Fibroblast of skin of scalp (primary cell): ENCODE data around the gene SYNRG. TPM values are rescaled to one million over a fixed set of nuclear protein-coding genes. Genes with fewer than 3 reads are reported as not detected.
"Not testable (repeated sequence)": the region's sequence is repeated elsewhere in the genome, so short reads cannot be mapped to it uniquely, and the experiment has no call there.

Experiments
- DNase-seq: peaks from one replicate; pipeline ENCODE4 v3.0.0-alpha.2; 2013
- polyA plus RNA-seq, 2 experiments: library from polyadenylated mRNA; unstranded; fragments of 120-200 nt; gene quantifications; one replicate each; pipeline ENCODE4 v1.2.1, GENCODE V29; 2013; ENCODE audit not compliant: insufficient read length in 2 of 2

Gene SYNRG, protein sequence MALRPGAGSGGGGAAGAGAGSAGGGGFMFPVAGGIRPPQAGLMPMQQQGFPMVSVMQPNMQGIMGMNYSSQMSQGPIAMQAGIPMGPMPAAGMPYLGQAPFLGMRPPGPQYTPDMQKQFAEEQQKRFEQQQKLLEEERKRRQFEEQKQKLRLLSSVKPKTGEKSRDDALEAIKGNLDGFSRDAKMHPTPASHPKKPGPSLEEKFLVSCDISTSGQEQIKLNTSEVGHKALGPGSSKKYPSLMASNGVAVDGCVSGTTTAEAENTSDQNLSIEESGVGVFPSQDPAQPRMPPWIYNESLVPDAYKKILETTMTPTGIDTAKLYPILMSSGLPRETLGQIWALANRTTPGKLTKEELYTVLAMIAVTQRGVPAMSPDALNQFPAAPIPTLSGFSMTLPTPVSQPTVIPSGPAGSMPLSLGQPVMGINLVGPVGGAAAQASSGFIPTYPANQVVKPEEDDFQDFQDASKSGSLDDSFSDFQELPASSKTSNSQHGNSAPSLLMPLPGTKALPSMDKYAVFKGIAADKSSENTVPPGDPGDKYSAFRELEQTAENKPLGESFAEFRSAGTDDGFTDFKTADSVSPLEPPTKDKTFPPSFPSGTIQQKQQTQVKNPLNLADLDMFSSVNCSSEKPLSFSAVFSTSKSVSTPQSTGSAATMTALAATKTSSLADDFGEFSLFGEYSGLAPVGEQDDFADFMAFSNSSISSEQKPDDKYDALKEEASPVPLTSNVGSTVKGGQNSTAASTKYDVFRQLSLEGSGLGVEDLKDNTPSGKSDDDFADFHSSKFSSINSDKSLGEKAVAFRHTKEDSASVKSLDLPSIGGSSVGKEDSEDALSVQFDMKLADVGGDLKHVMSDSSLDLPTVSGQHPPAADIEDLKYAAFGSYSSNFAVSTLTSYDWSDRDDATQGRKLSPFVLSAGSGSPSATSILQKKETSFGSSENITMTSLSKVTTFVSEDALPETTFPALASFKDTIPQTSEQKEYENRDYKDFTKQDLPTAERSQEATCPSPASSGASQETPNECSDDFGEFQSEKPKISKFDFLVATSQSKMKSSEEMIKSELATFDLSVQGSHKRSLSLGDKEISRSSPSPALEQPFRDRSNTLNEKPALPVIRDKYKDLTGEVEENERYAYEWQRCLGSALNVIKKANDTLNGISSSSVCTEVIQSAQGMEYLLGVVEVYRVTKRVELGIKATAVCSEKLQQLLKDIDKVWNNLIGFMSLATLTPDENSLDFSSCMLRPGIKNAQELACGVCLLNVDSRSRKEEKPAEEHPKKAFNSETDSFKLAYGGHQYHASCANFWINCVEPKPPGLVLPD (N-terminal part only)
- 16.5 TPM for polyA plus RNA-seq (2013, experiment 1 of 2; ENCODE audit: insufficient read length)
- 18.6 TPM for polyA plus RNA-seq (2013, experiment 2 of 2; ENCODE audit: insufficient read length)

- peak; percentile 98 for DNase-seq
Measured at GRCh38 chr17:37609170-37610040, at the start of gene SYNRG. Gene SYNRG, minus strand, starts transcription at chr17:37609418. Its CDS starts 63 bp downstream, at chr17:37609355.

DNA sequence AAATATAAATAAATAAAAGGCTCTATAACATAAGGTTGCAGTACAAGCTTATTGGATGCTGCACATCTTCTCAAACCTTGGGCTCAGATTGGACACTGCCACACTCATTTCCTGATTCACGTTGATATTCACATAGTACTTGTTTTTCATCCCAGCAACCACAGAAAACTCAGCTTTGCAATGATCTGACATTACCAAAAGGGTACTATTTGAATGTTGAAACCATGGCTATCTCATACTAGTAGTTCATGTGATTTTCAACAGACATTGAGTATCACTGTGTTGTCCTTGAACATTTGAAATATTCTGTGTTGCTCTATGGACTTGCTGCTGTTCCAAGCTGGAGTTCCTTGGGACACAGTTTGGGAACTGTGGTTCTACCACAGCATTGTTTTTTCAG, 48.0 kb upstream of the SYNRG start:
- no peak for DNase-seq

GRCh38 chr17:37651849-37652248, 42.6 kb upstream of the SYNRG start:
- DNase-seq: no peak

- DNase-seq: peak; percentile 61
Measured at GRCh38 chr17:37650419-37651003, 41.3 kb upstream of the SYNRG start.

DNA sequence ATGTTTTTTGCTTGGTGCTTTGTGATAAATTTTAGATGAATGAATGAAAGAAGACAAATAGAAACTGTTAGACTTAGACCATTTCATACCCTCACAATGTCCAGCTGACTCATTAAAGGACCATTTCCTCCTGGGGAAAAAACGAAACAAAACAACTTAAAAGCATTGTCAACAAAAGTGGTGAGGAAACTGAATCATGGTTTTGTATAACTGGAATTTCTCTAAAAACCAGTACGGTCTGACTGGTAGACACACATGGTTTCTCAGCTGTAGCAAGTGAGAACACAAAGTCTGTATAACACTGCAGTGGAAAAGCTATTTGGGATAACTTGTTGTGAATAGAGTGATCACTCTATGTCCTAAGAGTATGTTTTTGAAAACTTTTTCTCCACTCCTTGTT, 39.3 kb upstream of the SYNRG start:
- peak; percentile 61 for DNase-seq

DNA sequence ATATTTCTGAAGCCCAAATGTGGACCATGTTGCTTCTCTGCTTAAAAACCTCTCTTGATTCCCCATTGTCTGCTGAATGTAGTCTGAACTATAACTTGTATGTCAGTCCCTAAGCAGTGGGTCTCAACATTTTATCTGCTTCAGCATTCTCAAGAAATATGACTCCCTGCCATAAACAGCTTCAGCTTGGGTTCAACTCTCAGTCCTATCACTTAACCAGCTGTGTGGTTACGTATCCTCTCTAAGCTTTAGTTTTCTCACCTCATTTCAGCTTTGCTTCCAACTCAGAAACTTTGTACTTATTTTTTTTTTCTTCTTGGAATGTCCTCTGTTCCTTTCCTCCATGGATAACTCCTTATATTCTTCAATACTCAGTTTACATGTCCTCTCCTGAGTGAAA, 38.6 kb upstream of the SYNRG start:
- no peak for DNase-seq

GRCh38 chr17:37643869-37644268, 34.7 kb upstream of the SYNRG start:
- DNase-seq: no peak

DNA sequence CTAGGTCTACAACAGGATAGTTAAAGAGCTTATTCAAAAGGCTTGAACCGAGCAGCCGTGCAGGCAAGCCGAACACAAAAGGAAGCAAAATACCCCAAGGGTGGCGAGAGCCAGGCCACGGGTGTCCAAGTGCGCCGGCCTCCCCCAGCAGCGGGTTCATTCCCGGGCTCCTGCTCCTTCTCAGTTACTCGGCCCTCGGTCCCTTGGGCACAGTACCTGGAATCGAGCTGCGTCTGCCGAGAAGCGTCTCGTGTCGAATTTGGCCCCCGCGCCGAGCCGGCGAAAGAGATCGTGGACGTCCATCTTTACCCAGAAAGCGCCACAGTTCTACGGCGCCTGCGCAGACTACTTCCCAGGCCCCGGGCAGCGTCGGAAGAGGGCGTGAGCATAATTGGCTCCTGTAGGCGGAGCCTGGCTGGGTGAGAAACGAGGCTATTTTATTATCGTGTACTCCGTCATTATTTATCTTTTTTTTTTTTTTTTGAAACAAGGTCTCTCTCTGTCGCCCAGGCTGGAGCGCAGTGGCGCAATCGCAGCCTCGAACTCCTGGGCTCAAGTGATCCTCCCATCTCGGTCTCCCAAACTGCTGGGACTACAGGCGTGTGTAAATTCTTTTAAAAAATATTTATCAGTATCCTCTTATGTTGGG, 34.0 kb upstream of the SYNRG start, which contains the start of gene DDX52:
Gene DDX52 (minus strand): TSS at position 329 of the 649 bp plus-strand sequence. CDS start 26 bp downstream, at position 303.
- peak; percentile 92 for DNase-seq

GRCh38 chr17:37642681-37643080, 33.5 kb upstream of the SYNRG start:
- DNase-seq: peak; percentile 13

- DNase-seq: no peak
Measured at GRCh38 chr17:37640015-37640414, 30.8 kb upstream of the SYNRG start.

DNA sequence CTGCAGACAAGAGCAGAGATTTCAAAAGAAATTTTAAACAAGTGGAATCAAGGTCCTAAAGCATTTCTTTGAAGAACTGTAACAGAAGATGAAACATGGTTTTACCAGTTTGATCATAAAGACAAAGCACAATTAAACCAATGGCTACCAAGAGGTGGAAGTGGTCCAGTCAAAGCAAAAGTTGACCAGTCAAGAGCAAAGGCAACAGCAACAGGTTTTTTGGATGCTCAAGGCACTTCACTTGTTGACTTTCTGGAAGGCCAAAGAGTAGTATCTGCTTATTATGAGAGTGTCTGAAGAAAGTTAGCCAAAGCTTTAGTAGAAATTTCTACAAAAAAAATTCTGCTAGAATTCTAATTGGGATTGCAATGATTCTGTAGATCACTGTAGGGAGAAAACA, 28.7 kb upstream of the SYNRG start:
- no peak for DNase-seq

DNA sequence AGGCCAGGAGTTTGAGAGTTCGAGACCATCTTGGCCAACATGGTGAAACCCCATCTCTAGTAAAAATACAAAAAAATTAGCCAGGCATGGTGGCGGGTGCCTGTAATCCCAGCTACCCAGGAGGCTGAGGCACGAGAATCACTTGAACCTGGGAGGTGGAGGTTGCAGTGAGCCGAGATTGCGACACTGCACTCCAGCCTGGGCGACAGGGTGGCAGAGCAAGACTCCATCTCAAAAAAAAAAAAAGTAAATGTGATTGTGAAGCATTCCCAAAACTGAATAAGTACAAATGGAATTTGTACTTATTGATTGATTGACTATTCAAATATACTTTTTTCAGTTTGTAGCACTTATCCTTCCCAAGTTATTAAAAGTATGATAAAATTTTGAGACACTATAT, 7.2 kb upstream of the SYNRG start:
- DNase-seq: not testable (repeated sequence)

DNA sequence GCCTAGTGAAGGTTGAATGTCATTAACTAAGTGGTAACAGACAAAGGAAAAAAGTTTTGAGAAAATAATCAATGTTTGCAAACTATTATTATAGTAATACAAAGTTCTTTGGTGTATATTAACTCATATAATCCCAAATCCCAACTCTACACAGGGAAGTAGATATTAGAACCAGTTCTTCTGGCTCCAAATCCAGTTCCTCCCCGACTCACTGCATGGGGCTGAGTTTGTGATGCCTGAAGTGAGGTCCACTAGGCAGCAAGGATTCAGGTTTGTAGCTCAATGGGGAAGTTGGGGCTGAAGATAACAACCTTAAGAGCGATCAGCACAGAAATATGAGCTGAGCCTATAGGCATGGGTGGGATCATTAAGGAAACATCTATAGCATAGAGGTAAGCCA, 5.6 kb upstream of the SYNRG start:
- no peak for DNase-seq

DNA sequence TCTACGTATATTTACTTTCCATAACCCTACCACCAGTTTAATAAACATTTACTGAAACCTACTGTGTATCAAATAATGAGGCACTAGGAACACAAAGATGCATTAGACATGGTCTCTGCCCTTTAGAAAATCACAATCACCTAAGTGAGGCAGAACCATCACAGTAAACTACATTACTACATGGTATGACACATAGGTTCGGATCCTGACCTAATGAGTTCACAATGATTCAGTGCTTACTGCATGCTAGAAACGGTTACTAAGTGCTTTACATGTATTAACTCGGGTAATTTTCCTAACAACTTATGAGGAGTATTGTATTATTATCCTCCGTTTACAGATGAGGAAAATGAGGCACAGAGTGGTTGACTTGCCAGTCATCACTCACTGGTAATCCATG, 5.2 kb upstream of the SYNRG start:
- peak; percentile 36 for DNase-seq

DNA sequence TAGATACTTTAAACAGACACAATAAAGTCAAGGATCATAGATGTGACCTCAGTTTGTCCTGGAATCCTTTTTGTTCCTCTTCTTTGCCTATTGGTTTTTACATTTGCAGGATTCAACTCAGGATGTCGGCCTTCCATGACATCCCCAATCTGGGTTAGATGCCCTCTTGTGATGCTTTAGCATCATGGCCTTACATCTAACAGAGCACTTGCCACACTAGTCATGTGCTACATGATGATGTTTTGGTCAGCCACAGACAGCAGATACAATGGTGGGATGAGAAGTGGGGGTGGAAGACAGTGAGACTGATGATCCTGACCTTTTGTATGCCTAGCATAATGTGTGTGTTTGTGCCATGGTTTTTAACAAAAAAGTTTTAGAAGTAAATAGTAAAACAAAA, 1.8 kb upstream of the SYNRG start:
- DNase-seq: no peak

GRCh38 chr17:37610041-37610420, 813 bp upstream of the SYNRG start:
- DNase-seq: not testable (repeated sequence)

- peak; percentile 37 for DNase-seq
Measured at GRCh38 chr17:37608351-37609169, 658 bp downstream of the SYNRG start.

- no peak for DNase-seq
Measured at GRCh38 chr17:37607637-37608331, 1.4 kb downstream of the SYNRG start.
